Natural killer cell (primary cell): Measurements from ENCODE around the gene LBHD1. TPM values are rescaled to one million over a fixed set of nuclear protein-coding genes. Genes with fewer than 3 reads are reported as not detected.

Source experiments
- ATAC-seq, 3 donors: fragments of 150-1000 bp in 2 of 3; fragments of 200-7000 bp in 1 of 3; cut with Tn5 transposase; 1 replicate in 1 of 3; 2 replicates in 2 of 3; pipeline ENCODE4 v1.10.0; 2021; ENCODE audit warnings: mild to moderate bottlenecking in 2 of 3, moderate library complexity in 2 of 3
- DNase-seq, 2 donors: peaks; one replicate each; pipeline versions ENCODE4 v3.0.0 to v3.0.0-alpha.2; 2013 to 2021; ENCODE audit warnings: mixed read lengths in 1 of 2
- H3K27ac ChIP-seq: one replicate; pipeline ENCODE4 v1.5.1; 2013; ENCODE audit warnings: mild to moderate bottlenecking, low read length
- H3K27me3 ChIP-seq: one replicate; pipeline ENCODE4 v1.6.1; 2013; ENCODE audit warnings: low read length; ENCODE audit not compliant: control insufficient read depth, insufficient read depth
- H3K36me3 ChIP-seq: one replicate; pipeline ENCODE4 v1.6.1; 2013; ENCODE audit warnings: low read length; ENCODE audit not compliant: control insufficient read depth, insufficient read depth
- H3K4me1 ChIP-seq: one replicate; pipeline ENCODE4 v1.6.1; 2013; ENCODE audit warnings: low read length; ENCODE audit not compliant: control insufficient read depth, insufficient read depth
- H3K4me3 ChIP-seq: one replicate; pipeline ENCODE4 v1.5.1; 2013; ENCODE audit warnings: low read length
- H3K9me3 ChIP-seq: one replicate; pipeline ENCODE4 v1.6.1; 2013; ENCODE audit warnings: low read length; ENCODE audit not compliant: control insufficient read depth, insufficient read depth
- H3K27ac Mint-ChIP-seq, 2 donors: one replicate each; pipeline ENCODE4 v1.8.0; 2022; ENCODE audit warnings: mild to moderate bottlenecking in 2 of 2, mixed read lengths in 2 of 2, moderate library complexity in 1 of 2
- H3K27me3 Mint-ChIP-seq, 2 donors: one replicate each; pipeline ENCODE4 v1.8.0; 2022; ENCODE audit warnings: low read depth in 2 of 2, mixed read lengths in 2 of 2
- H3K36me3 Mint-ChIP-seq: one replicate; pipeline ENCODE4 v1.8.0; 2022; ENCODE audit warnings: mixed read lengths
- H3K4me1 Mint-ChIP-seq, 2 donors: one replicate each; pipeline ENCODE4 v1.8.0; 2022; ENCODE audit warnings: mixed read lengths in 2 of 2
- H3K4me3 Mint-ChIP-seq: one replicate; pipeline ENCODE4 v1.8.0; 2022; ENCODE audit warnings: mild to moderate bottlenecking, moderate library complexity, mixed read lengths
- H3K9me3 Mint-ChIP-seq, 2 donors: one replicate each; pipeline ENCODE4 v1.8.0; 2022; ENCODE audit warnings: mixed read lengths in 2 of 2
- CTCF ChIP-seq: fragments of 200-600 bp; IDR thresholded peaks from one replicate; pipeline ENCODE4 v1.8.0; 2022; ENCODE audit warnings: antibody characterized with exemption
- WGBS: methylation state at CpG from one replicate; pipeline ENCODE4 v1.1.7; 2013; ENCODE audit warnings: missing lambda C conversion rate; ENCODE audit not compliant: insufficient coverage; 5-methylcytosine and 5-hydroxymethylcytosine counted together
- intact Hi-C: fragments of 100-400 bp; cut with micrococcal nuclease; formaldehyde crosslinking; loops from one replicate; pipeline ENCODE4 v1.14.2; 2022
- total RNA-seq, 4 donors: library from RNA; stranded (reverse); fragments of 120-200 nt in 1 of 4; gene quantifications; one replicate each; pipeline versions ENCODE4 v1.2.3 to v1.2.4, GENCODE V29; 2013 to 2022

Gene LBHD1
- total RNA-seq, 3 donors from 2014 or later (not counting 1 experiment from before 2014, with no cell fraction given) = 17.4 to 29.1 (median 20.4) TPM

GRCh38 chr11:62689421-62690183 is 17.5 kb upstream of the LBHD1 start, which contains the start of gene LRRN4CL:
Gene LRRN4CL (minus strand): TSS chr11:62689530. CDS start chr11:62688508, 1,022 bp downstream.
- Mint-ChIP-seq H3K4me3 (no peak within 1 kb of the TSS), H3K27me3 (peaks cover 0 to 9% of the 10 kb centered on the region in 2 donors), H3K9me3 (no peaks in the 10 kb centered on the region), H3K4me1 (peaks cover 2 to 3% of the 10 kb centered on the region in 2 donors), H3K27ac (no peak within 1 kb of the TSS), H3K36me3 (no peaks in the 10 kb centered on the region)
- WGBS = 92% methylated on average over 11 of the region's 11 CpGs
- H3K4me3 ChIP-seq = no peak within 1 kb of the TSS
- intact Hi-C loops = no loop called here
- no peak for ATAC-seq
- H3K9me3 ChIP-seq = no peaks in the 10 kb centered on the region
- peaks cover 21% of the 10 kb centered on the region for H3K36me3 ChIP-seq
- H3K4me1 ChIP-seq = no peaks in the 10 kb centered on the region
- no peak within 1 kb of the TSS for H3K27ac ChIP-seq
- no peak for DNase-seq
- no peak for TF ChIP-seq CTCF
- peaks cover 6% of the 10 kb centered on the region for H3K27me3 ChIP-seq

- DNase-seq = no peak
- Histone ChIP-seq H3K27ac (no peak overlapping the region), H3K36me3 (peaks cover 21% of the 10 kb centered on the region), H3K4me1 (no peaks in the 10 kb centered on the region), H3K4me3 (no peak overlapping the region), H3K27me3 (peaks cover 6% of the 10 kb centered on the region), H3K9me3 (no peaks in the 10 kb centered on the region)
- 100% methylated on average over 1 of the region's 1 CpG for WGBS
- no peaks in the 10 kb centered on the region for H3K4me1 Mint-ChIP-seq
- H3K36me3 Mint-ChIP-seq = no peaks in the 10 kb centered on the region
- TF ChIP-seq CTCF = no peak
- no peak for ATAC-seq
- H3K27ac Mint-ChIP-seq = no peak overlapping the region
- H3K9me3 Mint-ChIP-seq = no peaks in the 10 kb centered on the region
- intact Hi-C loops = no loop called here
- H3K4me3 Mint-ChIP-seq = no peak overlapping the region
- peaks cover 0 to 9% of the 10 kb centered on the region in 2 donors for H3K27me3 Mint-ChIP-seq
These were observed 16.4 kb upstream of the LBHD1 start for GRCh38 chr11:62688491-62688890.

GRCh38 chr11:62687508-62688396 is 15.7 kb upstream of the LBHD1 start:
- no peaks in the 10 kb centered on the region for H3K4me1 ChIP-seq
- Mint-ChIP-seq H3K27ac (no peak overlapping the region), H3K9me3 (no peaks in the 10 kb centered on the region), H3K36me3 (no peaks in the 10 kb centered on the region), H3K27me3 (peaks cover 0 to 9% of the 10 kb centered on the region in 2 donors), H3K4me1 (no peaks in the 10 kb centered on the region), H3K4me3 (no peak overlapping the region)
- no peaks in the 10 kb centered on the region for H3K9me3 ChIP-seq
- DNase-seq (no peak), ATAC-seq (no peak)
- intact Hi-C loops = no loop called here
- H3K27me3 ChIP-seq = peaks cover 6% of the 10 kb centered on the region
- H3K36me3 ChIP-seq = peaks cover 16% of the 10 kb centered on the region
- 43% methylated on average over 74 of the region's 74 CpGs for whole genome bisulfite sequencing
- TF ChIP-seq CTCF = no peak
- no peak overlapping the region for H3K4me3 ChIP-seq
- H3K27ac ChIP-seq = no peak overlapping the region
